Astrocyte (in vitro differentiated cells and primary cell): ENCODE results near the gene OSMR. TPM values are rescaled to one million over a fixed set of nuclear protein-coding genes. Genes with fewer than 3 reads are reported as not detected.

Source experiments
- DNase-seq: peaks from one replicate; pipeline ENCODE4 v3.0.0-alpha.2; 2010; ENCODE audit warnings: low read depth
- FAIRE-seq: peaks from 2 replicates; lab custom pipeline; 2011; peaks lifted over from hg19 to GRCh38; lab: Jason Lieb, UNC
- H2AFZ ChIP-seq: 2 replicates; pipeline ENCODE4 v1.6.0; 2012; ENCODE audit warnings: low read depth, low read length, inconsistent platforms
- H3K27ac ChIP-seq: 2 replicates; pipeline ENCODE4 v1.5.1; 2011; ENCODE audit warnings: low read depth, low read length, inconsistent platforms
- H3K27me3 ChIP-seq: 2 replicates; pipeline ENCODE4 v1.6.0; 2011; ENCODE audit warnings: low read length, inconsistent platforms; ENCODE audit not compliant: insufficient read depth
- H3K36me3 ChIP-seq: 2 replicates; pipeline ENCODE4 v1.5.1; 2011; ENCODE audit warnings: low read length, inconsistent platforms; ENCODE audit not compliant: insufficient read depth
- H3K4me1 ChIP-seq: 2 replicates; pipeline ENCODE4 v1.5.1; 2011; ENCODE audit warnings: low read length, inconsistent platforms; ENCODE audit not compliant: insufficient read depth
- H3K4me2 ChIP-seq: 2 replicates; pipeline ENCODE4 v1.6.0; 2012; ENCODE audit warnings: low read length, inconsistent platforms
- H3K4me3 ChIP-seq: 2 replicates; pipeline ENCODE4 v1.5.1; 2011; ENCODE audit warnings: low read depth, mild to moderate bottlenecking, low read length, inconsistent platforms; ENCODE audit not compliant: insufficient read depth
- H3K79me2 ChIP-seq: 2 replicates; pipeline ENCODE4 v1.6.0; 2012; ENCODE audit warnings: mild to moderate bottlenecking, low read length, inconsistent platforms; ENCODE audit not compliant: insufficient read depth
- H3K9ac ChIP-seq: 2 replicates; pipeline ENCODE4 v1.6.0; 2012; ENCODE audit warnings: mild to moderate bottlenecking, low read length, inconsistent platforms
- H3K9me3 ChIP-seq: 2 replicates; pipeline ENCODE4 v1.5.1; 2012; ENCODE audit warnings: low read depth, mild to moderate bottlenecking, low read length, inconsistent platforms; ENCODE audit not compliant: insufficient read depth
- H4K20me1 ChIP-seq: 2 replicates; pipeline ENCODE4 v1.6.0; 2012; ENCODE audit warnings: low read length, inconsistent platforms; ENCODE audit not compliant: insufficient read depth
- H3K27ac Mint-ChIP-seq: one replicate; pipeline ENCODE4 v1.8.0; 2021; ENCODE audit warnings: mild to moderate bottlenecking, mixed read lengths; ENCODE audit not compliant: unreplicated experiment
- H3K27me3 Mint-ChIP-seq: one replicate; pipeline ENCODE4 v1.8.0; 2021; ENCODE audit warnings: low read depth, mixed read lengths; ENCODE audit not compliant: unreplicated experiment
- H3K36me3 Mint-ChIP-seq: one replicate; pipeline ENCODE4 v1.8.0; 2021; ENCODE audit warnings: low read depth, mixed read lengths; ENCODE audit not compliant: unreplicated experiment
- H3K4me1 Mint-ChIP-seq: one replicate; pipeline ENCODE4 v1.8.0; 2021; ENCODE audit warnings: low read depth, mixed read lengths; ENCODE audit not compliant: unreplicated experiment
- H3K4me3 Mint-ChIP-seq: one replicate; pipeline ENCODE4 v1.8.0; 2021; ENCODE audit warnings: mild to moderate bottlenecking, moderate library complexity, mixed read lengths; ENCODE audit not compliant: unreplicated experiment
- H3K9me3 Mint-ChIP-seq: one replicate; pipeline ENCODE4 v1.8.0; 2021; ENCODE audit warnings: mild to moderate bottlenecking, mixed read lengths; ENCODE audit not compliant: unreplicated experiment
- EZH2 ChIP-seq: IDR thresholded peaks from 2 replicates; pipeline ENCODE4 v1.6.1; 2012; ENCODE audit warnings: mild to moderate bottlenecking, low read length, inconsistent platforms; ENCODE audit not compliant: insufficient read depth
- total RNA-seq: library from RNA; stranded (reverse); gene quantifications from 2 replicates; pipeline ENCODE4 v1.2.1, GENCODE V29; 2021
- TF ChIP-seq, protein P1 (sequence below): IDR thresholded peaks from 2 replicates; pipeline ENCODE4 v1.5.1; 2011; ENCODE audit warnings: low read depth, mild to moderate bottlenecking, inconsistent platforms, low read length, moderate library complexity; ENCODE audit not compliant: insufficient read depth

The OSMR gene
- total RNA-seq, 1 donor from 2014 or later = 38.6 TPM

- H3K4me1 Mint-ChIP-seq = no peaks in the 10 kb centered on the region
- no peak for DNase-seq
- Histone ChIP-seq H3K27ac (no peak overlapping the region), H4K20me1 (no peaks in the 10 kb centered on the region), H3K4me2 (no peak overlapping the region), H3K79me2 (no peaks in the 10 kb centered on the region), H3K4me1 (no peaks in the 10 kb centered on the region), H3K36me3 (peaks cover 30% of the 10 kb centered on the region), H3K9me3 (no peaks in the 10 kb centered on the region), H3K9ac (no peak overlapping the region), H3K4me3 (no peak overlapping the region), H2AFZ (no peak overlapping the region), H3K27me3 (no peaks in the 10 kb centered on the region)
- H3K4me3 Mint-ChIP-seq = no peak overlapping the region
- no peaks in the 10 kb centered on the region for H3K27me3 Mint-ChIP-seq
- peaks cover 8% of the 10 kb centered on the region for H3K9me3 Mint-ChIP-seq
- TF ChIP-seq EZH2 = no peak
- TF ChIP-seq, protein P1, sequence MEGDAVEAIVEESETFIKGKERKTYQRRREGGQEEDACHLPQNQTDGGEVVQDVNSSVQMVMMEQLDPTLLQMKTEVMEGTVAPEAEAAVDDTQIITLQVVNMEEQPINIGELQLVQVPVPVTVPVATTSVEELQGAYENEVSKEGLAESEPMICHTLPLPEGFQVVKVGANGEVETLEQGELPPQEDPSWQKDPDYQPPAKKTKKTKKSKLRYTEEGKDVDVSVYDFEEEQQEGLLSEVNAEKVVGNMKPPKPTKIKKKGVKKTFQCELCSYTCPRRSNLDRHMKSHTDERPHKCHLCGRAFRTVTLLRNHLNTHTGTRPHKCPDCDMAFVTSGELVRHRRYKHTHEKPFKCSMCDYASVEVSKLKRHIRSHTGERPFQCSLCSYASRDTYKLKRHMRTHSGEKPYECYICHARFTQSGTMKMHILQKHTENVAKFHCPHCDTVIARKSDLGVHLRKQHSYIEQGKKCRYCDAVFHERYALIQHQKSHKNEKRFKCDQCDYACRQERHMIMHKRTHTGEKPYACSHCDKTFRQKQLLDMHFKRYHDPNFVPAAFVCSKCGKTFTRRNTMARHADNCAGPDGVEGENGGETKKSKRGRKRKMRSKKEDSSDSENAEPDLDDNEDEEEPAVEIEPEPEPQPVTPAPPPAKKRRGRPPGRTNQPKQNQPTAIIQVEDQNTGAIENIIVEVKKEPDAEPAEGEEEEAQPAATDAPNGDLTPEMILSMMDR = no peak
- no peak overlapping the region for H3K27ac Mint-ChIP-seq
- peaks cover 32% of the 10 kb centered on the region for H3K36me3 Mint-ChIP-seq
- no peak for FAIRE-seq
These were observed 43.6 kb downstream of the OSMR start for GRCh38 chr5:38889424-38889823.

DNA sequence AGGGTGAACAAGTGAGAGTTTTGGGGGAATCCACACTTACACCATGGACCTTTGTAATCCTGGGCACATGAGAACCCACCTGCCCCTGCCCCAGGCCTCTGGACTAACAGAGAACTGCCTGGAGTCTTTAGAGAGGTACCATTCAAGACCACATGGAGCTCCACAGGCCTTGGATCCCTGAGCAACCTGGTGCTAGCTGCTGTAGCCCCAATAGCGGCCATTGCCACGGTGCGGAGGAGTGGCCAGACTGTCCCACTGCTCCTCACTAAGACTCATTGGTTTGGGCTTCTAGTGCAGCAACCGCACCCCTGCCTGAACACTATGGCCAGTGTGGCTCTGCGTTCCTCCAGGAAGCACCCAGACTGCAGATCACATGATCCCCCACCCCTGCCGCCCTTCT lies 45.8 kb downstream of the OSMR start:
- no peaks in the 10 kb centered on the region for H3K4me1 Mint-ChIP-seq
- H3K36me3 Mint-ChIP-seq = peaks cover 27% of the 10 kb centered on the region
- no peaks in the 10 kb centered on the region for H3K9me3 ChIP-seq

GRCh38 chr5:38892363-38892762 lies 46.6 kb downstream of the OSMR start:
- Histone ChIP-seq H3K9ac (no peak overlapping the region), H3K4me3 (no peak overlapping the region), H2AFZ (no peak overlapping the region), H3K79me2 (peaks cover 3% of the 10 kb centered on the region), H3K36me3 (peaks cover 9% of the 10 kb centered on the region), H3K4me2 (no peak overlapping the region), H3K9me3 (no peaks in the 10 kb centered on the region), H4K20me1 (no peaks in the 10 kb centered on the region), H3K4me1 (no peaks in the 10 kb centered on the region), H3K27ac (no peak overlapping the region), H3K27me3 (no peaks in the 10 kb centered on the region)
- DNase-seq (no peak), FAIRE-seq (no peak)
- Mint-ChIP-seq H3K4me1 (no peaks in the 10 kb centered on the region), H3K27ac (no peak overlapping the region), H3K9me3 (peaks cover 10% of the 10 kb centered on the region), H3K27me3 (no peaks in the 10 kb centered on the region), H3K4me3 (no peak overlapping the region), H3K36me3 (peaks cover 32% of the 10 kb centered on the region)
- TF ChIP-seq, protein P1 = no peak
- no peak for TF ChIP-seq EZH2

More for the DNA sequence above, 45.8 kb downstream of the OSMR start:
- FAIRE-seq (no peak), DNase-seq (no peak)
- Histone ChIP-seq H3K27ac (no peak overlapping the region), H3K36me3 (peaks cover 12% of the 10 kb centered on the region), H3K4me2 (no peak overlapping the region), H2AFZ (no peak overlapping the region), H3K9ac (no peak overlapping the region), H3K4me3 (no peak overlapping the region), H3K27me3 (no peaks in the 10 kb centered on the region), H4K20me1 (no peaks in the 10 kb centered on the region), H3K79me2 (peaks cover 2% of the 10 kb centered on the region), H3K4me1 (no peaks in the 10 kb centered on the region)
- TF ChIP-seq, protein P1 = no peak
- no peak for TF ChIP-seq EZH2
- no peak overlapping the region for H3K4me3 Mint-ChIP-seq
- no peak overlapping the region for H3K27ac Mint-ChIP-seq
- H3K9me3 Mint-ChIP-seq = peaks cover 8% of the 10 kb centered on the region
- no peaks in the 10 kb centered on the region for H3K27me3 Mint-ChIP-seq
